ENCODE measurements around the gene ZC3H11A.
A peak's percentile ranks its signal among the peaks of the same experiment; 100 is the strongest.
"Not testable (repeated sequence)": the region's sequence is repeated elsewhere in the genome, so short reads cannot be mapped to it uniquely, and the experiment has no call there.

ZC3H11A gene

DNA sequence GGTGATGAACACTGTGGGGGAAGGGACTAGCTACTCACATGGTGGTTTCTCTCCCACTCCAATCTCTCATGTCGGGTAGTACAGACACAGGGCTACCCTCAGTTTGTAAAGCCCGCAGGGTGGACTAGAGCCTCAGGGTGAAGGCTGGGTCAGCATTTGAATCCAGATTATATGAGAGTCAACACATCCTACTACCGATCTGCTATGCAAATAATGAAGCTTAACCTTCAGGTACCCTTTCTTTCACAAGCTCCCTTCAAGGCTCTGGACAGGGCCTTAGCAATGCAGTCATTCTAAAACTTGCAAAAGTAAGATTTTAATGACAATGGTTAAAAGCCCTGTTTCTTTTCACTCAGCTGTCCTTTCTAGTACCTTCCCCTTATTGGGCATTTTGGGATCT is 5.5 kb upstream of the ZC3H11A start:
- no peak for DNase-seq

DNA sequence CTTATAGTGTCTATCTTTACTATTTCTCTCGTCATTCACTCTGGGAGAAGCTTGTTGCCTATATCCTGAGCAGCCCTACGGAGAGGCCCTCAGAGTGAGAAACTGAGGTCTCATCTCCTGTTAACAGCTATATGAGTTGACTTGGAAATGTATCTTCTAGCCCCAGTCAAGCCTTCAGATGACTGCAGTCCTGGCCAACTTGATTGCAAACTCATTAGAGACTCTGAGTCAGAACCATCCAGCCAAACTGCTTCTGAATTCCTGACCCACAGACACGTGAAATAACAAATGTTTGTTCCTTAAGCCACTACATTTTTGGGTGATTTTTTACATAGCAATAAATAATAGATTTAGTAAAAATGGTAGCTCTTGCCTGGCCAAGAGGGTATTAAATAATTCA is 3.9 kb upstream of the ZC3H11A start:
- no peak for DNase-seq

DNA sequence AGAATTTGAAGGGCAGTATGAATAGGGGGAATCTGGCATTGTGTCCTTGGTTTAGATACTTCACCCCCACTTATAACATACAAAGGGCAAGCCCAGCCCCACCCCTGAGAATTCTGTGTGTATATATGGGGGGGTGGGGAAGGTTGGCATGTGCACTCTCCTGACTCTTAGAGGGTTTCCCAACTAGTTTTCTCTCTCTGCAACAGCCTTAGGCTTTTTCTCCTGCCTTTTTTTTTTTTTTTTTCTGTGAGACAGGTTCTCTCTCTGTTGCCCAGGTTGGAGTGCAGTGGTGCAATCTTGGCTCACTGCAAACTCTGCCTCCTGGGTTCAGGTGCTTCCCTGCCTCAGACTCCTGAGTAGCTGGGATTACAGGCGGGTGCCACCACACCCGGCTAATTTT is 2.9 kb upstream of the ZC3H11A start:
- DNase-seq, result no peak

DNA sequence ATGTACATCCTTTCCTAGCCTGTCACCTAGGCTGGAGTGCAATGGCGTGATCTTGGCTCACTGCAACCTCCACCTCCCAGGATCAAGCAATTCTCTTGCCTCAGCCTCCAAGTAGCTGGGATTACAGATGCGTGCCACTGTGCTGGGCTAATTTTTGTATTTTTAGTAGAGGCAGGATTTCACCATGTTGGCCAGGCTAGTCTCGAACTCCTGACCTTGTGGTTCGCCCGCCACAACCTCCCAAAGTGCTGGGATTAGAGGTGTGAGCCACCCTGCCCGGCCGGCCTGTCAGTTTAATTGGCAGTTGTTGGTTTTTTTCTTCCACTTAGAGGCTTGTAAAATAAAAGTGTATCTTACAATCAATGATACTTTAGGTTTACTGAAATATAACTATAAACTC is 1.9 kb upstream of the ZC3H11A start:
- DNase-seq, result not testable (repeated sequence)

DNA sequence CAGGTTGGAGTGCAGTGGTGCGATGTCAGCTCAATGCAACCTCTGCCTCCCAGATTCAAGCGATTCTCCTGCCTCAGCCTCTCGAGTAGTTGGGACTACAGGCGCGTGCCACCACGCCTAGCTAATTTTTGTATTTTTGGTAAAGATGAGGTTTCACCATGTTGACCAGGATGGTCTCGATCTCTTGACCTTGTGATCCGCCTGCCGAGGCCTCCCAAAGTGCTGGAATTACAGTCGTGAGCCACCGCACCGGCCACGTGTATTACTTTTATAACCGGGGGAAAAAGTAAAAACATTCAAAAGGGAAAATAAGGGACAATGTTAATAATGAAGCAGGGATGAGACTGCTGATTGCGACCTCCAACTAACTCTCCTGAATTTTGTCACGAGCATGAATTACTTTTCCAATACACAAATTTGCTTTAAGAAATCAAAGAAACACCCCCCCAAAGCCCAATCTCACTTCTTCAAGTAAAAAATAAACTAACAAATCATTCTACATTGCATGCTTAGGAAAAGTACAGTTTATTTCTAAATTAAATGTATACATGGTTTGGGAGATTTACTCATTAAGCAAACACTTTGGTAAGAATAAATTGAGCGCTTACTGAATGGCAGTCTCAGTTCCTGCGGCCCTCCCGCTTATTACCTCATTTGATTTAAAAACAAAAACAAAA is 521 bp upstream of the ZC3H11A start:
- no peak for DNase-seq

DNA sequence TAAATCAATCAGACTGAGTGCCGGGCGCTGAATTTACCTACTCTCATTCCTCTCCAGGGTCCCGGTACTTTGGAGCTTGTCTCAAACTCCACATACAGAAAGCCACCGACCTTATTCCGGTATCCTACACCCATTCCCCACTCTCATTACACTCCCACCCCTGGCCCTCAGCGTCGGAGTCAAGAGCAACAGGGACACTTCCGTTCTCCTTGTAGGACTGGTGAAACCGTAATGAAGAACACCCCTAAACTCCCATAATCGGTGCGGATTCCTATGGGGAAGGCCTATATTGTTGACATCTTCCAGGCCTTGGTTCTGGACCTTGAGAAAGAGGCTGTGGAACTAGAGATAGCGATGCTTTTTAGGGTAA is 798 bp downstream of the ZC3H11A start:
- peak; percentile 7 for DNase-seq

DNA sequence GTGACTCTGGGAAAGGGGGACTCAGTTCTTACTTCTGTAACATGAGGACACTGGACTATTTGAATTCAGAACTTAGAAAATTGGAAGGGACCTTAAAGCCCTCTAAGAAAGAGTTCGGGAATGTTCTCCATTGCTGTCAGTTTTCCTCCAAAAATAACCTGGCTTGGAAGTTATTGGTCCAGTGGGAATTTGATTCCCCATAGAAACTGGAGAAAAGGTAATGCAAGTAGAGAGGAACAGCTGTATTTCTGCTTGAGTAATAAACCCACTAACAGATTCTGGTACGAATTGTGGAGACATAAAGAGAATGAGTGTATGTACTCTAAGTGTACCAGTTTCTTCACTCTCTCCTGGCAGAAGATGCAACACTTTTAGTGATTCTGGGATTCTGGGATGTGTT is 1.8 kb downstream of the ZC3H11A start:
- no peak for DNase-seq

DNA sequence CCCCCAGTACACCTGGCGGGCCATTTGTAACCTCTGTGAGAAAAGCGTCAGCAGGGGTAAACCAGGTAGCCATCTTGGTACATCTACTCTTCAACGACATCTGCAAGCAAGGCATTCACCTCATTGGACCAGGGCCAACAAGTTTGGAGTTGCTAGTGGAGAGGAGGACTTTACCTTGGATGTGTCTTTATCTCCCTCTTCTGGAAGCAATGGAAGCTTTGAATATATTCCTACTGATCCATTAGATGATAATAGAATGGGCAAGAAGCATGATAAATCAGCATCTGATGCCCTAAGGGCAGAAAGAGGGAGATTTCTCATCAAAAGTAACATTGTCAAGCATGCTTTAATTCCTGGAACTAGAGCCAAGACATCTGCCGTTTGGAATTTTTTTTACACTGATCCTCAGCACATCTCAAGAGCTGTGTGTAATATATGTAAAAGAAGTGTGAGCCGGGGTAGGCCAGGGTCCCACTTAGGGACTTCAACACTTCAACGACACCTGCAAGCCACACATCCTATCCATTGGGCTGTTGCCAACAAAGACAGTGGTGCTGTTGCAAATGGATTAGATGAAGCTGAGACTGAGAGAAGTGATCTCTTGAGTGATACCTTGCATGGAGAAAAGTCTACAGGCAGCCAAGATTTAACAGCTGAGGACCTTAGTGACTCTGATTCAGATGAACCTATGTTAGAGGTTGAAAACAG is 2.7 kb downstream of the ZC3H11A start:
- peak; percentile 71 for DNase-seq

DNA sequence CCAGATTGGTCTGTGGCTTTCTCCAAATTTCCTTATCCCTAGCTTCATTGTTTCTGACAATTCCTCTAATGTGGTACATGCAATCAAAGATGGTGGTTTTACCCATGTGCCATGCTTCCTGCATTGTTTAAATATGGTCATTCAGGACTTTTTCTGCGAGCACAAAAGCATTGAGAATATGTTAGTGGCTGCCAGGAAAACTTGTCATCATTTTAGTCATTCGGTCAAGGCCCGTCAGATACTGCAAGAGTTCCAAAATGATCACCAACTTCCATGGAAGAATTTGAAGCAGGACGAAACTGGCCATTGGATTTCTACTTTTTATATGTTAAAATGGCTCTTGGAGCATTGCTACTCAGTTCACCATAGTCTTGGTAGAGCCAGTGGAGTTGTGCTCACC is 3.7 kb downstream of the ZC3H11A start:
- no peak for DNase-seq

DNA sequence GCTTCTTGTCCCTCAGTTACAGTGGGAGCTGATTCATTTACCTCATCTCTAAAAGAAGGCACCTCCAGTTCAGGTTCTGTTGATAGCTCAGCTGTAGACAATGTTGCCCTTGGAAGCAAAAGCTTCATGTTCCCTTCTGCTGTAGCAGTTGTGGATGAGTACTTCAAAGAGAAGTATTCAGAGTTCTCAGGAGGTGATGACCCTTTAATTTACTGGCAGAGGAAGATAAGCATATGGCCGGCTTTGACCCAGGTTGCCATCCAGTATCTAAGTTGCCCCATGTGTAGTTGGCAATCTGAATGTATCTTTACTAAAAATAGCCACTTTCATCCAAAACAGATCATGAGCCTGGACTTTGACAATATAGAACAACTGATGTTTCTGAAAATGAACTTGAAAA is 4.5 kb downstream of the ZC3H11A start:
- no peak for DNase-seq

DNA sequence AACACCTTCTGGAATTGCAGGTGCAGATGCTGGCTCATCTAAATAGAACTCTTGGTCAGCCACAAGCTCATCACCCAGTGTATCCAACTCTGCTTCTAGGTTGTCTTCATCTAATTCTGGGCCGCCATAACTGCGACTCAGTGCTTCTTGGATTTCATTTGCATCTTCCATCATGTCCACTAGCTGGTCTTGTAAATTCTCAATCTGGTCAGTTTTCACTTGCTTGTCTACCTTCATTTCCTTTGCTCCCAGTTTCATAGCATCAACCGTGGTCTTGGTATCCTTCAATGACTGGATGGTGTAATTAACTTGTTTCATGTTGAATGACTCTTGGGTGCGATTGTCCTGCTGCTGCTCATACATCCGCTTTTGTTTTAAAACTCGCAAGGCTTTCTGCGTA is 10.3 kb downstream of the ZC3H11A start:
- no peak for DNase-seq

DNA sequence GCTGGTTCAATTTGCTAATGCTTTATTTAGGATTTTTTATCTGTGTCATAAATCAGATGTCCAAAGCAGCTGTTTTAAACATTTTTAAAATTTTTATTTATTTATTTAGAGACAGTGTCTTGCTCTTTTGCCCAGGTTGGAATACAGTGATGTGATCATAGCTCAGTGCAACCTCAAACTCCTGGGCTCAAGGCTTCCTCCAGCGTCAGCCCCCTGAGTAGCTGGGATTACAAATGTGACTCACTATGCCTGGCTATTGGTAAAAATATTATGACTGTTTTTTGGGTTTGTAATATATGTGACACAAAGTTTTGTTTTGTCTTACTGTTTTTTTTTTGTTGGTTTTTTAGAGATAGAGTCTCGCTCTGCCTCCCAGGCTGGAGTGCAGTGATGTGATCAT is 11.8 kb downstream of the ZC3H11A start:
- DNase-seq, result no peak

DNA sequence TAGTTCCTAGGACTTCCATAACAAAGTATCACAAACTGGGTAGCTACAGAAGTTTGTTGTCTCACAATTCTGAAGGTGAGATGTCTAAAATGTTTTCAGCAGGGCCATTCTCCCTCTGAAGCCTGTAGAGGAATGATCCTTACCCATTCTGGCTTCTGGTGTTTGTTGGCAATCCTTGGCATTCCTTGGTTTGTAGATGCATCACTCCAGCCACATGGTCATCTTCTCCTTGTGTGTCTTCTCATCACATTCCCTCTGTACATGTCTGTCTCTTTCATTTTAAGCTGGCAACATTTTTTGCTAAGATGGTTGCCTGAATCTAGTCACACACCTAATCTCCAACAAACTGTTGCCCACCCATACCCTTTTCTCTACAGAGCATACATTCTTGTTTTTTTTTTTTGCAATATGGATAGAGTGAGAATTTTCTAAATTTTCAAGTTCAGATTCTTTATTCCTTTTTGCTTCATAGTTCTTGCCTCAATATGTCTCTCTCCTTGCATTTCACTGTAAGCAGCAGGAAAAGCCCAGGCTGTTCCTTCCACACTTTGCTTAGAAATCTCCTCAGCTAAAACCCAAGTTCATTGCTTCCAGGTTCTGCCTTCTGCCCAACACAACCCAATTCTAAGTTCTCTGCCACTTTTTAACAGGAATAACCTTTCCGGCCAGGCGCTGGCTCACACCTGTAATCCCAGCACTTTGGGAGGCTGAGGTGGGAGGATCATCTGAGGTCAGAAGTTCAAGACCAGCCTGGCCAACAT is 18.3 kb downstream of the ZC3H11A start:
- no peak for DNase-seq

DNA sequence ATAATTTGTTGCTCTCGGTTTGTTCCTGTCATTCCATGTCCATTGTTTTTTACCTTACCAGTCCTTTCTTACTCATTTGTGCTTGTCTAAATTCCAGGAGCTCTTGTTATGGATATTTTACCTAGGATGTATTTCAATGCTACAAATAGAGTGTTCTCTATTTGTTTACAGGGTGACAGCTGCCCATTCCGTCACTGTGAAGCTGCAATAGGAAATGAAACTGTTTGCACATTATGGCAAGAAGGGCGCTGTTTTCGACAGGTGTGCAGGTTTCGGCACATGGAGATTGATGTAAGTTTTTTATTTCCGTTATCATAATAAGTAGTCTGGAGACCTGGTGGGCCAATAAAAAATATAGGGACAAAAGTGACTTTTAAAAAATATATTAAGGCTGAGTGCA is 23.0 kb downstream of the ZC3H11A start:
- no peak for DNase-seq

DNA sequence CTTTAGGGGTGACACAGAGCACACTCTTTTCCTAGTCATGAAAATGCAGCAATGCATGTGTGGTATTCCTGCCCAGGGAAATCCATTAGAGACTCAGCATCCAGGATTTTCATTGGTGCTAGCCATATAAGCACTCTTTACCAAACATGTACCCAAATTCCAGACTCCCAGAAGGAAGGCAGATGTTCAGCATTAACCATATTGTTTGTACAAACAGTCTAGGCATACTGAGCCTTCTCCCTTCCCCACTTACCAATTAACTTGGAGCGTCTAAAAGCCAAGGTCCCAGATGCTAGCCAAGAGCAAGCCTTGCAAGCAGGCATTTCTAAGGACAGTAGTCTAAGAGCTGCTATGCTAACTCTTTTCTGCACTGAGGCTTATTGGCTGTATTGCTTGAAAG is 27.9 kb downstream of the ZC3H11A start:
- no peak for DNase-seq

DNA sequence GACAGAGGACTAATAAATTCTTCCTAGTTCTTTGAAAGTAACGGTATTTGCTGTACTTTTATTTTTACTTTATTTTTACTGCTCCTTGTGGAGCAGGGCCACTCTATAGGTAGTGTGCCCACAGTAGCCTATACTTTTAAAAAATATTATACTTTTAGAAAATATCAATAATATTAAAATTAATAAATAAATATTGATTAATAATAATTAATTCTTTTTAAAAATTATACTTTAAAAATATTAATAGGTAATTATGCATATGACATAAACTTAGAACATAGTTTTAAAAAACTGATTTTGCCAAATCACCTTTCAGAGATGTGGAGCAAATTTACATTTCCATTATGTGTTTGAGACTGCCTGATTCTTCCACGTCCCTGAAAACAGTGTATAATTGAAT is 30.8 kb downstream of the ZC3H11A start:
- no peak for DNase-seq

DNA sequence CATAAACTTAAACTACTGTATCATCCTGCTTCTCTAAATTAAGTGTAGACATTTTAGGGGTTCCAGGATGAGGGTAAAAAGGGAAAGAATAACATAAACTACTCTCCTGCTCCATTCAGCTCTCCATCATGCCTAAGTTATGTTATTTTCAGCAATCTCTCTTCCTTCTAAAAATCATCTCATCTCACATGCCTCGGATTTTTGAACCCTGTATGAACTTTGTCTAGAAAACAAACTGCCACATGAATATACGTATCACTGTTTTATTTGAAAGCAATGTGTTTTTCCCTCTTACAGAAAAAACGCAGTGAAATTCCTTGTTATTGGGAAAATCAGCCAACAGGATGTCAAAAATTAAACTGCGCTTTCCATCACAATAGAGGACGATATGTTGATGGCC is 32.6 kb downstream of the ZC3H11A start:
- DNase-seq, result no peak

DNA sequence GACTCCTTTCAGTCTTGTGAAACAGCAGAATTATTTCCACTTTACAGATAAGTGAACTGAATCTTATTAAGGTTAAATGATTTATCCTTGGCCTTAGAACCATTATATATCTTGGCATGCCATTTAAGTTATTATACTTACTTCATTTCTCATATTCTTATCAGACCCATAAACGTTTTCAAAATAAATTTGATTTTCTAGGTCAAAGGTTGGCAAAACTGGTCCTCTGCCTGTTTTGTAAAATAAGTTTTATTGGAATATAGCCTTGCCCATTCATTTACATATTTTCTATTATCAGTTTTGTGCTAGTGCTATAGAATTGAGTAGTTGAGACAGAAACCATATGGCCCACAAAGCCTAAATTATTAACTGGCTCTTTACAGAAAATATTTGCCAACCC is 33.1 kb downstream of the ZC3H11A start:
- DNase-seq, result no peak

DNA sequence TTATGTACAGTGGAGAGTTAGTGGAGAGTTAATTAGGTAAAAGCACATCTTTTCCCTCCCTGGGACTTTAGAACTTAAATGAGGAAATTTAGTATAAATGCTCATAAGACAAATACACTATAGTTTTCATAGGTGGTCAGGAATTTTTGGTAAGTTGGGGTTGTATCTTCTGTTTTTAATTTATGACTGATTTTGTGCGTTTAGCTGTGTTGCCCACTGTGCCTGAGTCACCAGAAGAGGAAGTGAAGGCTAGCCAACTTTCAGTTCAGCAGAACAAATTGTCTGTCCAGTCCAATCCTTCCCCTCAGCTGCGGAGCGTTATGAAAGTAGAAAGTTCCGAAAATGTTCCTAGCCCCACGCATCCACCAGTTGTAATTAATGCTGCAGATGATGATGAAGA is 33.8 kb downstream of the ZC3H11A start:
- not testable (repeated sequence) for DNase-seq

DNA sequence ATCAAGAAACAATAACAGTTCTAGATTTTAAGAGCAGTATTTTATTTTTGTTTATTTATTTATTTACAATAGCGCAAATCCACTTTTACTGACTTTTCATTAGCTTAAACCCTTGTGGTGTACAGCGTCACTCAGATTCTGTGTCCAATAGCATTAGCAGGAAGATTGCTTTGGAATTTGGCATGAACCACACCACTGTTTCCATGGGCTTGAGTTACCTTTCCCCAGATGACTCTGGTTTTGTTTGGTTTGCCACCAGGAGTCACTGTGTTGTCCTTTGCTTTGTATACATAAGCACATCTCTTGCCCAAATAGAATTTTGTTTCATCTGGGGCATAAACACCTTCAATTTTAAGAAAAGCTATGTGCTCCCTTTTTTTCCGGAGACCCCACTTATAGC is 40.1 kb downstream of the ZC3H11A start:
- no peak for DNase-seq

DNA sequence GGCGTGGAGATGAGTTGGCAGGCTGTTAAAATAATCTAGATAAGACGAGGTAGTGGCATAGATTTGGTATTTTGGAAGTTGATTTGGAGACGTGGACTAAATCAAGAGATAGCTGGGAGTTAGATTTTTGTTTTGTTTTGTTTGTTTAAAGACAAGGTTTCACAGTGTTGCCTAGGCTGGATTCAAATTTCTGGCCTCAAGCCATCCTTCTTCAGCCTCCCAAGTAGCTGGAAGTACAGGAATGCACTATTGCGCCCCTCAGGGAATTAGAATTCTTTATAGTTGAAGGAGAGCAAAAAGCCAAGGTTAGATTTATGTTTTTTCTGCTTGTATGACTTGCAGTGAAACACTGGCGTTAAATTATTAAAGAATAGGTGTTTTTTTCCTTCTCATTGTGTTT is 43.7 kb downstream of the ZC3H11A start:
- DNase-seq, result no peak

DNA sequence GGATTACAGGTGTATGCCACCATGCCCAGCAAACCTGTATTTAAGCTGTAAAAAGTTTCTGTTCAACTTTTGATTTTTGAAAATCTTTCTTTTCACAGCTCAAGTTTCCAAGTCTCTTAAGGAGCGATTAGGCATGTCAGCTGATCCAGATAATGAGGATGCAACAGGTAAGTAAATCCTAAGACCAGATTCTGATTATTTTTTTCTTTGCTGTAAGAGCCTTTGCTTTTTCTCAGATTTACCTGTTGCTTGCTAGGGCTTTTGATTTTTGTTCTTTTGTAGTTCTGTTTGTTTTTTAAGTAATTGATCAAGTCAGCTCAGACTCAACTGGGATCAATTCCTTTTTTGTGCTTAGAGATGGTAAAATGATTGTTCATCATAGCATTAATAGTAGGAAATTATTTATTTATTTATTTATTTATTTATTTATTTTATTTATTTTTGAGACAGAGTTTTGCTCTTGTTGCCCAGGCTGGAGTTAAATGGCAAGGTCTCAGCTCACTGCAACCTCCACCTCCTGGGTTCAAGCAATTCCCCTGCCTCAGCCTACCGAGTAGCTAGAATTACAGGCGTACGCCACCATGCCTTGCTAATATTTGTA is 44.9 kb downstream of the ZC3H11A start:
- DNase-seq, result no peak

DNA sequence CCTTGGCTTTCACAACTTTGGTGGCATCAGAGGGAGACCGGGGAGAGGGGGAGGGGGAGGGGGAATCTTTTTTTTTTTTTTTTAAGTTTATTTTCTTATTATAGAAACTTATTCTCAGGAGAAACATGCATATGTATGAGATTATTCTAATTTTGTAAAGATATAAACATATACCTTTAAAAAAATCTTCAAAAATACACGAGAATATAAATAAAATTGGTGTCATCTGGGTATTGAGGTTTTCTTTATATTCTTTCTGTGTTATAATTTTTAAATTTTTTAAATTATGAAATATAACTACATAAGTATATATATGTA is 47.1 kb downstream of the ZC3H11A start:
- DNase-seq, result no peak

DNA sequence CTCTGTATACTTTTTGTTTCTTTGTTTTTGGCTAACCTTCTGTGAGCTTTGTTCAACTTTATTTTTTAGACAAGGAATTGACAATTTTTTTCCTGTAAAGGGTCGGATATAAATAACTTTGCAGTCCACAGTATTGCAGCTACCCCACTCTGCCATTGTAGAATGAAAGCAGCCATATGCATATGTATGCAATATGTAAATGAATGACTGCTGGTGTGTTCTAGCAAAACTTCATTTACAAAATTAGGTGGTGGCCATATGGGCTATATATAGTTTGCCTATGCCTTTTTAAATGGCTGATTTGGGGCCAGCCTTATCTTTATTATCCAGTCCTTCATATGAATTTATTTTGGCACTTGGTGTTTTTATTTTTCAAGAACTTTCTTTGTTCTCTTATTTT is 48.0 kb downstream of the ZC3H11A start:
- no peak for DNase-seq

Measured in DMS79 (cell line).